ENCODE results near the gene PNMA8C. TPM values are rescaled to one million over a fixed set of nuclear protein-coding genes. Genes with fewer than 3 reads are reported as not detected.

PNMA8C gene
- total RNA-seq, 2 donors from 2014 or later, result 1.2 to 5.2 TPM

- no peaks in the 10 kb centered on the region for H3K9me3 ChIP-seq
- H3K36me3 ChIP-seq, result no peaks in the 10 kb centered on the region
- TF ChIP-seq CTCF (IDR thresholded peaks at IDR 0.05), result peak; percentile 36
- H3K4me1 ChIP-seq (ENCODE audit: control insufficient read depth in 1 of 2, low read depth in 2 of 2), result peaks cover 30 to 76% of the 10 kb centered on the region in 2 donors
- ATAC-seq (ENCODE audit: insufficient number of reproducible peaks, low FRiP score, low read depth) (peak; percentile 33), DNase-seq (ENCODE audit: low spot score) (peak; percentile 61)
- no peaks in the 10 kb centered on the region for H3K27me3 ChIP-seq (replicated peaks; ENCODE audit: insufficient read depth)
- H3K27ac ChIP-seq, result peak within 1 kb of the TSS; percentile 85 to 88
- H3K4me3 ChIP-seq, result peak within 1 kb of the TSS; percentile 63
Measured at GRCh38 chr19:46471116-46471733, 42.5 kb upstream of the PNMA8C start, which contains the start of gene PNMA8A. PNMA8A (minus strand) TSS chr19:46471563; CDS start chr19:46471035, 528 bp downstream.

GRCh38 chr19:46470376-46470775, 41.6 kb upstream of the PNMA8C start:
- H3K4me1 ChIP-seq (ENCODE audit: control insufficient read depth in 1 of 2, low read depth in 2 of 2), result peaks cover 23 to 72% of the 10 kb centered on the region in 2 donors
- peak overlapping the region; percentile 63 for H3K4me3 ChIP-seq
- no peaks in the 10 kb centered on the region for H3K9me3 ChIP-seq
- DNase-seq (ENCODE audit: low spot score) (no peak), ATAC-seq (ENCODE audit: insufficient number of reproducible peaks, low FRiP score, low read depth) (no peak)
- peak overlapping the region; percentile 85 to 88 for H3K27ac ChIP-seq
- TF ChIP-seq CTCF (IDR thresholded peaks at IDR 0.05), result no peak
- no peaks in the 10 kb centered on the region for H3K27me3 ChIP-seq (replicated peaks; ENCODE audit: insufficient read depth)
- H3K36me3 ChIP-seq, result no peaks in the 10 kb centered on the region

GRCh38 chr19:46469541-46470185, 40.9 kb upstream of the PNMA8C start:
- H3K4me1 ChIP-seq (ENCODE audit: control insufficient read depth in 1 of 2, low read depth in 2 of 2), result peaks cover 19 to 70% of the 10 kb centered on the region in 2 donors
- no peak for TF ChIP-seq CTCF (IDR thresholded peaks at IDR 0.05)
- H3K9me3 ChIP-seq, result no peaks in the 10 kb centered on the region
- H3K36me3 ChIP-seq, result no peaks in the 10 kb centered on the region
- H3K27me3 ChIP-seq (replicated peaks; ENCODE audit: insufficient read depth), result no peaks in the 10 kb centered on the region
- H3K27ac ChIP-seq, result peak overlapping the region; percentile 85 to 88
- no peak for ATAC-seq (ENCODE audit: insufficient number of reproducible peaks, low FRiP score, low read depth)
- H3K4me3 ChIP-seq, result no peak overlapping the region
- DNase-seq (ENCODE audit: low spot score), result no peak

- Histone ChIP-seq H3K9me3 (no peaks in the 10 kb centered on the region), H3K4me1 (ENCODE audit: control insufficient read depth in 1 of 2, low read depth in 2 of 2) (peaks cover 7 to 40% of the 10 kb centered on the region in 2 donors), H3K27ac (peak overlapping the region; percentile 74 to 76), H3K27me3 (replicated peaks; ENCODE audit: insufficient read depth) (no peaks in the 10 kb centered on the region), H3K4me3 (peak overlapping the region; percentile 43), H3K36me3 (no peaks in the 10 kb centered on the region)
- TF ChIP-seq CTCF (IDR thresholded peaks at IDR 0.05), result no peak
- ATAC-seq (ENCODE audit: insufficient number of reproducible peaks, low FRiP score, low read depth) (no peak), DNase-seq (ENCODE audit: low spot score) (no peak)
Measured at GRCh38 chr19:46466536-46467196, 37.9 kb upstream of the PNMA8C start.

GRCh38 chr19:46463516-46463915, 34.8 kb upstream of the PNMA8C start:
- no peak for TF ChIP-seq CTCF (IDR thresholded peaks at IDR 0.05)
- DNase-seq (ENCODE audit: low spot score), result no peak

More at GRCh38 chr19:46463516-46463915, 34.8 kb upstream of the PNMA8C start:
- H3K9me3 ChIP-seq, result no peaks in the 10 kb centered on the region
- H3K27ac ChIP-seq, result peak overlapping the region in 1 of 2 donors; percentile 21
- peaks cover 0 to 15% of the 10 kb centered on the region in 2 donors for H3K4me1 ChIP-seq (ENCODE audit: control insufficient read depth in 1 of 2, low read depth in 2 of 2)
- ATAC-seq (ENCODE audit: insufficient number of reproducible peaks, low FRiP score, low read depth), result no peak
- no peak overlapping the region for H3K4me3 ChIP-seq
- H3K36me3 ChIP-seq, result no peaks in the 10 kb centered on the region
- H3K27me3 ChIP-seq (replicated peaks; ENCODE audit: insufficient read depth), result no peaks in the 10 kb centered on the region
